Cardiac fibroblast (primary cell): ENCODE results near the gene CRYBA1.
"Not testable (repeated sequence)": the region's sequence is repeated elsewhere in the genome, so short reads cannot be mapped to it uniquely, and the experiment has no call there.

ENCODE experiments used
- DNase-seq, 2 donors: peaks; one replicate each; pipeline versions ENCODE4 v3.0.0 to v3.0.0-alpha.2; 2010; ENCODE audit warnings: low read depth in 2 of 2
- H3K4me3 ChIP-seq, 2 donors: replicated peaks in 1 of 2; 1 replicate in 1 of 2; 2 replicates in 1 of 2; pipeline ENCODE4 v1.5.1; 2011; ENCODE audit warnings: low read depth in 2 of 2, low read length in 2 of 2, mild to moderate bottlenecking in 2 of 2, moderate library complexity in 1 of 2
- TF ChIP-seq, protein P1 (sequence below): IDR thresholded peaks from one replicate; pipeline ENCODE4 v1.5.1; 2011; ENCODE audit warnings: low read depth, mild to moderate bottlenecking, low read length, inconsistent platforms

Gene CRYBA1

GRCh38 chr17:29246628-29247027, at the start of gene CRYBA1:
TSS of gene CRYBA1 (plus strand) at chr17:29246859. CDS start at chr17:29246864, 5 bp downstream.
- no peak for DNase-seq
- TF ChIP-seq, protein P1, sequence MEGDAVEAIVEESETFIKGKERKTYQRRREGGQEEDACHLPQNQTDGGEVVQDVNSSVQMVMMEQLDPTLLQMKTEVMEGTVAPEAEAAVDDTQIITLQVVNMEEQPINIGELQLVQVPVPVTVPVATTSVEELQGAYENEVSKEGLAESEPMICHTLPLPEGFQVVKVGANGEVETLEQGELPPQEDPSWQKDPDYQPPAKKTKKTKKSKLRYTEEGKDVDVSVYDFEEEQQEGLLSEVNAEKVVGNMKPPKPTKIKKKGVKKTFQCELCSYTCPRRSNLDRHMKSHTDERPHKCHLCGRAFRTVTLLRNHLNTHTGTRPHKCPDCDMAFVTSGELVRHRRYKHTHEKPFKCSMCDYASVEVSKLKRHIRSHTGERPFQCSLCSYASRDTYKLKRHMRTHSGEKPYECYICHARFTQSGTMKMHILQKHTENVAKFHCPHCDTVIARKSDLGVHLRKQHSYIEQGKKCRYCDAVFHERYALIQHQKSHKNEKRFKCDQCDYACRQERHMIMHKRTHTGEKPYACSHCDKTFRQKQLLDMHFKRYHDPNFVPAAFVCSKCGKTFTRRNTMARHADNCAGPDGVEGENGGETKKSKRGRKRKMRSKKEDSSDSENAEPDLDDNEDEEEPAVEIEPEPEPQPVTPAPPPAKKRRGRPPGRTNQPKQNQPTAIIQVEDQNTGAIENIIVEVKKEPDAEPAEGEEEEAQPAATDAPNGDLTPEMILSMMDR, result no peak
- no peak within 1 kb of the TSS for H3K4me3 ChIP-seq

GRCh38 chr17:29197516-29198272, 49.0 kb upstream of the CRYBA1 start:
- no peak for DNase-seq
- TF ChIP-seq, protein P1, result no peak
- no peak overlapping the region for H3K4me3 ChIP-seq

DNA sequence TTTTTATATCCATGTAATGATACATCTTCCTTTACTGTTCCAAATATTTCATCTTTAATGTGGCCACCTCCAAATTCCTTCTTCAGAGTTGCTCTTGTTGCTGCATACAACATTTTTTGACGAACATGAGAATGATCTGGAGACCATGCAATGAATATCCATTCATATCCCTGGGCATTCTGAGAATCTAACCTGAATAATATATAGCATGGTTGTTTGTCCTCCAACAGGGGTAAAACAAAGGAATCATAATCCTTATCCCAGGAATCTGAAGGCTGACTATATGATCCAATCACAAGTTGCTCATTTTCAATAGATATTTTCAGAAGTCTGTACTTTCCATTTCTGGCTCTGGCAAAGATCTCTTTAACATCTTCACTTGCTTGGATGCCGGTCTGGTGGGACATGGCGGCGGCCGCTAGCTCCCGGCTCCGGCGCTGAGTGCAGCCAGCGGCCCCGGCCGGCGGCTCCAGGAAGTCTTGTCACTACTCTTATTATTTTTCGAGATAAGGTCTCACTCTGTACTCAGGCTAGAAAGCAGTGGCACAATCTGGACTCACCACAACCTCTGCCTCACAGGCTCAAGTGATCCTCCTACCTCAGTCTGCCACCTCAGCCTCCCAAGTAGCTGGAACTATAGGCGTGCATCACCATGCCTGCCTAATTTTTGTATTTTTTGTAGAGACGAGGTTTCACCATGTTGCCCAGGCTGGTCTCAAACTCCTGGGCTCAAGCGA, 42.4 kb upstream of the CRYBA1 start:
- H3K4me3 ChIP-seq, result not testable (repeated sequence)
- DNase-seq, result peak in 1 of 2 donors; percentile 24

DNA sequence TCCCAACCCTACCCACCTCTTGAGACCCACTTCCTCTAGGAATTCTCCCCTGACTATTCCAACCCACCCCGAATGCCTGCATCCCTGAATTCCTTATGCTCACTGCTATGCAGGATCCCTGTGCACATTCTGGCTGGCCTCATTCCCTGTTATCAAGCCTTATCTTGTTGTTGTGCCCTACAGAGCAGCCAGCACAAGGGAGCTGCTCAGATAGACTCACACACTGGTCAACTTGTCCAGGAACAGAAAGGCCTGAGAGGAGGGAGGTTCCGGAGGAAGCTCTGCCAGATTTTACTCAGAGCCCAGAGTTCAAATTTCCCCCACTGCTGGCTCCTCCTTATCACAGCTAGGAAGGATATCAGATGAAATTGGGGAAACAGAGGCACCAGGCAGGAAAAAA, 41.6 kb upstream of the CRYBA1 start:
- TF ChIP-seq, protein P1, result no peak

DNA sequence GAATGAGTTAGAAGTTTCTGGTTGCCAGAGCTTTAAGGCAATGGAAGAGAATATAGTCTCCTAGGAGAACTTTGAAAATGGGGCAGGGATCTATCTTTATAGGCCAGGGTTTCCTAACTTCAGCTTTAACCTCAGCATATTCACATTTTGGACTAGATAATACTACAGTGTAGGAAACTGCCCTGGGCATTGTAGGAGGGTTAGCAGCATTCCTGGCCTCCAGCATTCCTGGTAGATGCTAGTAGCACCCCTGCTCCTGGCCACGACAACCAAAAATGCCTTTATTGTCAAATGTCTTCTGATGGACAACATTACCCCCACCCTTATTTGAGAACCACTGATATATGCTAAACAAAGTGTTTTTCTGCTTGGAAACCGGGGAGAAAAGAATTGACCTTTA, 38.7 kb upstream of the CRYBA1 start:
- H3K4me3 ChIP-seq, result no peak overlapping the region
- TF ChIP-seq, protein P1, result no peak
- no peak for DNase-seq

More for the DNA sequence above, 41.6 kb upstream of the CRYBA1 start:
- peak in 1 of 2 donors; percentile 44 for DNase-seq
- H3K4me3 ChIP-seq, result no peak overlapping the region

GRCh38 chr17:29209073-29209472, 37.6 kb upstream of the CRYBA1 start:
- DNase-seq, result no peak
- TF ChIP-seq, protein P1, result no peak
- H3K4me3 ChIP-seq, result no peak overlapping the region

DNA sequence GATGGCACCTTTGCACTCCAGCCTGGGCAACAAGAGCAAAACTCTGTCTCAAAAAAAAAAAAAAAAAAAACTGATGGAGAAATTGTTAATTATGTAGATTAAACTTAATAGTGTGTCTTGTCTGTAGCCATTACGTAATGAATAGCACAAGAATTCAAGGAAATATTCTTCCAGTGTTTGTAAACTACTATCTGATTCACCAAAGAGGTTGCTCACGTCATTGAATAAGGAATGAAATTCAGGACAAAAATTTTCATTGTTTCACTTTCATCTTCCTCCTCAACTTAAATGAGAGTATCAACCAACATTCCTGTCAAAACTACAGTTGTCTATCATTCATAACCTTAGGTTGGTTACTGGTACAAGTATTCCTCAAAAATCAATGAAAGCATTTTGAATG, 35.8 kb upstream of the CRYBA1 start:
- peak in 1 of 2 donors; percentile 36 for DNase-seq
- H3K4me3 ChIP-seq, result no peak overlapping the region

More for the DNA sequence above, 35.8 kb upstream of the CRYBA1 start:
- TF ChIP-seq, protein P1, result no peak
